Measurements from ENCODE around the gene KRTAP5-2. TPM values are rescaled to one million over a fixed set of nuclear protein-coding genes. Genes with fewer than 3 reads are reported as not detected.

KRTAP5-2 gene
- total and polyA plus RNA-seq, 2 of the 4 experiments (the other 2 are of a cell fraction), result not detected

GRCh38 chr11:1642288-1643145, 44.4 kb upstream of the KRTAP5-2 start (continued):
- no peak for TF ChIP-seq ELK1 (IDR thresholded peaks at IDR 0.05; ENCODE audit: borderline replicate concordance, low read depth, low read length)

- H4K20me1 ChIP-seq (ENCODE audit: insufficient read depth, low read length), result no peaks in the 10 kb centered on the region
- no peak overlapping the region for H3K27ac ChIP-seq (ENCODE audit: insufficient read depth, low read length)
- H2BK5ac ChIP-seq (ENCODE audit: low read depth, low read length, poor library complexity, severe bottlenecking), result no peak overlapping the region
- no peak overlapping the region for H2AFZ ChIP-seq (replicated peaks; ENCODE audit: low read length, poor library complexity)
- no peak overlapping the region for H3K9ac ChIP-seq (ENCODE audit: low read depth, low read length)
- no peak for DNase-seq
- H4K8ac ChIP-seq (ENCODE audit: low read depth in 2 of 2, low read length in 2 of 2), result no peak overlapping the region
- H4K91ac ChIP-seq (ENCODE audit: insufficient read depth, low read depth, low read length), result no peak overlapping the region
- in situ Hi-C loops (cut with MboI; ENCODE audit: low sequenced_read_pairs) (no loop called here), intact Hi-C loops (cut with micrococcal nuclease) (no loop called here), dilution Hi-C loops (cut with HindIII; ENCODE audit: low sequenced_read_pairs, unreplicated experiment) (no loop called here)
- no peaks in the 10 kb centered on the region for H3K9me3 ChIP-seq (ENCODE audit: control insufficient read depth, insufficient read depth, low read length)
- H2AK9ac ChIP-seq (replicated peaks; ENCODE audit: low read depth, low read length, poor library complexity), result no peak overlapping the region
- H2BK20ac ChIP-seq (ENCODE audit: low read depth, low read length), result no peak overlapping the region
- no peak overlapping the region for H3K23ac ChIP-seq (ENCODE audit: low read depth, low read length)
- no peaks in the 10 kb centered on the region for H3K79me1 ChIP-seq (ENCODE audit: low read depth in 1 of 2, low read length in 2 of 2)
- no peaks in the 10 kb centered on the region for H3K36me3 ChIP-seq (ENCODE audit: control insufficient read depth, insufficient read depth, low read length)
- WGBS, 2 experiments (ENCODE audit: extremely low coverage in 2 of 2, insufficient read length in 1 of 2), result no CpG with 5 or more reads among the region's 15 CpGs
- ChIA-PET POLR2A (ENCODE audit: unreplicated experiment) (no interaction called here), CTCF (interaction anchor here (1.0 kb wide), 1 partner anchor 204 kb away, joined by 3 read pairs; no protein-coding TSS in a partner anchor)
- no peak for TF ChIP-seq BHLHE40 (IDR thresholded peaks at IDR 0.05; ENCODE audit: low read depth, low read length)
- TF ChIP-seq CTCF (conservative IDR thresholded peaks at IDR 0.05; ENCODE audit: low read depth, low read length), result no peak
- no peak for TF ChIP-seq SMC3 (IDR thresholded peaks at IDR 0.05; ENCODE audit: low read depth, low read length)
- no peak for TF ChIP-seq CHD1 (IDR thresholded peaks at IDR 0.05; ENCODE audit: low read depth, low read length)
- TF ChIP-seq MAZ (IDR thresholded peaks at IDR 0.05; ENCODE audit: borderline replicate concordance, low read depth, low read length), result no peak
- no peak for TF ChIP-seq MXI1 (IDR thresholded peaks at IDR 0.05; ENCODE audit: borderline replicate concordance, low read depth, low read length)
- TF ChIP-seq NFE2L2 (IDR thresholded peaks at IDR 0.05; ENCODE audit: low read depth, low read length), result no peak
- no peak for TF ChIP-seq CEBPB (IDR thresholded peaks at IDR 0.05; ENCODE audit: low read depth, low read length)
- TF ChIP-seq RFX5 (IDR thresholded peaks at IDR 0.05; ENCODE audit: low read depth, low read length), result no peak
- TF ChIP-seq RAD21 (IDR thresholded peaks at IDR 0.05; ENCODE audit: low read length), result no peak
- no peak for TF ChIP-seq FOS (IDR thresholded peaks at IDR 0.05; ENCODE audit: low read depth, low read length)
- H2AK5ac ChIP-seq (ENCODE audit: low read depth, low read length), result no peak overlapping the region
- H3K14ac ChIP-seq (replicated peaks; ENCODE audit: low read depth, low read length), result no peak overlapping the region
- H3K4me3 ChIP-seq (ENCODE audit: insufficient read depth, low read depth, low read length), result no peak overlapping the region
- no peak overlapping the region for H3K4me2 ChIP-seq (ENCODE audit: low read depth, low read length)
- no peak overlapping the region for H3K4ac ChIP-seq (ENCODE audit: low read depth, low read length)
- H3K18ac ChIP-seq (ENCODE audit: low read depth, low read length), result no peak overlapping the region
- H3K9me1 ChIP-seq (ENCODE audit: insufficient read depth, low read length), result no peaks in the 10 kb centered on the region
- ATAC-seq (ENCODE audit: low read depth), result no peak
- no peak overlapping the region for H4K5ac ChIP-seq (ENCODE audit: low read depth, low read length)
- H3K27me3 ChIP-seq (ENCODE audit: control insufficient read depth, insufficient read depth, low read length), result peaks cover 52% of the 10 kb centered on the region
- no TSS peak for BruUV-seq (replicated peaks)
- H2BK120ac ChIP-seq (ENCODE audit: low read depth, low read length), result no peak overlapping the region
- no peak overlapping the region for H2BK15ac ChIP-seq (ENCODE audit: low read depth, low read length)
- no peaks in the 10 kb centered on the region for H3K4me1 ChIP-seq (ENCODE audit: control insufficient read depth, insufficient read depth, low read length)
- H3K56ac ChIP-seq (ENCODE audit: extremely low read depth, insufficient read depth, low read length), result no peak overlapping the region
Measured at GRCh38 chr11:1641096-1641495, 43.0 kb upstream of the KRTAP5-2 start.
